Endodermal cell (in vitro differentiated cells): Measurements from ENCODE around the gene NKX6-1. TPM values are rescaled to one million over a fixed set of nuclear protein-coding genes. Genes with fewer than 3 reads are reported as not detected.

Experiments
- DNase-seq: peaks from one replicate; pipeline ENCODE4 v3.0.0-alpha.2; 2017
- H3K27ac ChIP-seq: 2 replicates; pipeline ENCODE4 v1.5.1; 2013; ENCODE audit warnings: mild to moderate bottlenecking, low read depth, low read length, moderate library complexity
- H3K27me3 ChIP-seq: 2 replicates; pipeline ENCODE4 v1.6.1; 2013; ENCODE audit warnings: mild to moderate bottlenecking, low read length, moderate library complexity; ENCODE audit not compliant: insufficient read depth, control insufficient read depth, poor library complexity, severe bottlenecking
- H3K36me3 ChIP-seq: 2 replicates; pipeline ENCODE4 v1.7.0; 2013; ENCODE audit warnings: mild to moderate bottlenecking, low read length, moderate library complexity; ENCODE audit not compliant: control insufficient read depth, insufficient read depth
- H3K4me1 ChIP-seq: one replicate; pipeline ENCODE4 v1.7.0; 2013; ENCODE audit warnings: low read length; ENCODE audit not compliant: control insufficient read depth, insufficient read depth
- H3K4me3 ChIP-seq: 2 replicates; pipeline ENCODE4 v1.5.1; 2013; ENCODE audit warnings: mild to moderate bottlenecking, low read length, moderate library complexity
- H3K9ac ChIP-seq: 2 replicates; pipeline ENCODE4 v1.6.1; 2013; ENCODE audit warnings: mild to moderate bottlenecking, low read length, moderate library complexity; ENCODE audit not compliant: poor library complexity, severe bottlenecking; ENCODE audit errors: extremely low read depth
- H3K9me3 ChIP-seq: 2 replicates; pipeline ENCODE4 v1.6.1; 2013; ENCODE audit warnings: mild to moderate bottlenecking, low read length, moderate library complexity; ENCODE audit not compliant: control insufficient read depth
- H3K27ac Mint-ChIP-seq: 2 replicates; pipeline ENCODE4 v1.8.0; 2020; ENCODE audit warnings: mixed read lengths
- H3K27me3 Mint-ChIP-seq: 2 replicates; pipeline ENCODE4 v1.8.0; 2021; ENCODE audit warnings: mild to moderate bottlenecking, mixed read lengths; ENCODE audit not compliant: insufficient read depth
- H3K36me3 Mint-ChIP-seq: 2 replicates; pipeline ENCODE4 v1.8.0; 2020; ENCODE audit warnings: low read depth, mixed read lengths
- H3K4me1 Mint-ChIP-seq: 2 replicates; pipeline ENCODE4 v1.8.0; 2020; ENCODE audit warnings: mixed read lengths
- H3K4me3 Mint-ChIP-seq: 2 replicates; pipeline ENCODE4 v1.8.0; 2020; ENCODE audit warnings: mild to moderate bottlenecking, moderate library complexity, mixed read lengths
- H3K9me3 Mint-ChIP-seq: 2 replicates; pipeline ENCODE4 v1.8.0; 2020; ENCODE audit warnings: mild to moderate bottlenecking, mixed read lengths
- WGBS, 2 experiments: methylation state at CpG; one replicate each; pipeline versions ENCODE4 v1.1.5 to v1.1.7; 2013; ENCODE audit warnings: missing lambda C conversion rate in 2 of 2, mixed read lengths in 1 of 2; ENCODE audit not compliant: insufficient coverage in 1 of 2, insufficient read length in 1 of 2; 5-methylcytosine and 5-hydroxymethylcytosine counted together
- total RNA-seq, 2 donors: library from RNA; stranded (reverse); fragmentation: NEBNext Ultra II Directional in 1 of 2; extraction: Animal tissue kit (Norgen Biotek cat#: 25700) in 1 of 2; gene quantifications; 2 replicates in 1 of 2; 3 replicates in 1 of 2; pipeline ENCODE4 v1.2.1, GENCODE V29; 2021
- TF ChIP-seq, protein P1 (sequence below): fragments of 200-600 bp; sonication (generic); conservative IDR thresholded peaks from 2 replicates; pipeline ENCODE4 v1.5.0; 2021; ENCODE audit warnings: antibody characterized with exemption, mild to moderate bottlenecking

The NKX6-1 gene
- total RNA-seq, 2 donors from 2014 or later = not detected

- no peak for DNase-seq
- no peaks in the 10 kb centered on the region for H3K9me3 Mint-ChIP-seq
- H3K27ac ChIP-seq = no peak overlapping the region
- no peaks in the 10 kb centered on the region for H3K9me3 ChIP-seq
- no peak overlapping the region for H3K4me3 ChIP-seq
- H3K27me3 Mint-ChIP-seq = no peaks in the 10 kb centered on the region
- no peak overlapping the region for H3K4me3 Mint-ChIP-seq
- no peaks in the 10 kb centered on the region for H3K36me3 Mint-ChIP-seq
- H3K4me1 Mint-ChIP-seq = no peaks in the 10 kb centered on the region
- H3K9ac ChIP-seq = no peak overlapping the region
- TF ChIP-seq, protein P1, sequence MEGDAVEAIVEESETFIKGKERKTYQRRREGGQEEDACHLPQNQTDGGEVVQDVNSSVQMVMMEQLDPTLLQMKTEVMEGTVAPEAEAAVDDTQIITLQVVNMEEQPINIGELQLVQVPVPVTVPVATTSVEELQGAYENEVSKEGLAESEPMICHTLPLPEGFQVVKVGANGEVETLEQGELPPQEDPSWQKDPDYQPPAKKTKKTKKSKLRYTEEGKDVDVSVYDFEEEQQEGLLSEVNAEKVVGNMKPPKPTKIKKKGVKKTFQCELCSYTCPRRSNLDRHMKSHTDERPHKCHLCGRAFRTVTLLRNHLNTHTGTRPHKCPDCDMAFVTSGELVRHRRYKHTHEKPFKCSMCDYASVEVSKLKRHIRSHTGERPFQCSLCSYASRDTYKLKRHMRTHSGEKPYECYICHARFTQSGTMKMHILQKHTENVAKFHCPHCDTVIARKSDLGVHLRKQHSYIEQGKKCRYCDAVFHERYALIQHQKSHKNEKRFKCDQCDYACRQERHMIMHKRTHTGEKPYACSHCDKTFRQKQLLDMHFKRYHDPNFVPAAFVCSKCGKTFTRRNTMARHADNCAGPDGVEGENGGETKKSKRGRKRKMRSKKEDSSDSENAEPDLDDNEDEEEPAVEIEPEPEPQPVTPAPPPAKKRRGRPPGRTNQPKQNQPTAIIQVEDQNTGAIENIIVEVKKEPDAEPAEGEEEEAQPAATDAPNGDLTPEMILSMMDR = no peak
- H3K36me3 ChIP-seq = no peaks in the 10 kb centered on the region
- 94 to 100% methylated on average over 2 of the region's 2 CpGs for WGBS, 2 experiments
- H3K4me1 ChIP-seq = no peaks in the 10 kb centered on the region
- no peaks in the 10 kb centered on the region for H3K27me3 ChIP-seq
- no peak overlapping the region for H3K27ac Mint-ChIP-seq
Measured at GRCh38 chr4:84442778-84443177, 56.3 kb downstream of the NKX6-1 start.

Other genes with a start within 250 kb of the NKX6-1 start
- 1 to 10 TPM; 5.8 to 8.9 TPM for gene CDS1, start 83.8 kb upstream of the NKX6-1 start, total RNA-seq